GM18858 (cell line): ENCODE results near the gene AANAT.

ENCODE experiments used
- ATAC-seq: cut with Tn5 transposase; IDR thresholded peaks from one replicate; pipeline ENCODE4 v1.9.1; 2021; ENCODE audit not compliant: unreplicated experiment

AANAT gene

DNA sequence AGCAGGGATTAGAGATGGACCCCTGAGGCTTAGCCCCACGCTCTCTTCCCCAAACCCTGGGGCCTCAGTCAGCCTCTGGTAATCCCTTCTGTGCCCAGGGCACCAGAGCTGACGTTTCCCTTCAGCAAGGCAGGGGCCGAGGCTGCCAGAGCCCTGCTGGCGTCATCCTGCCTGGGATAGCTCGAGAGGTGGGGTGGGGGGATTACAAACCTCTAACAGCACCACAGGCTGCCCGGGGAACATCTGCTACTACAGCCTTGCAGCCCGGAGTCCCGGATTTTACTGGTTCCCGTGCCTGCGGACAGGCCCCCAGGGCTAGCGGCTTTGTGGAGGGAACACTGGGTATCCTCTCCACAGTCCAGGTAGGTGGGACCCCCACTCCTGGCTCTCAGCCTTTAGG lies at the start of gene AANAT:
Gene AANAT, plus strand, starts transcription at position 238 of the 400 bp plus-strand sequence. CDS start 1,144 bp downstream, outside the sequence.
- no peak for ATAC-seq

DNA sequence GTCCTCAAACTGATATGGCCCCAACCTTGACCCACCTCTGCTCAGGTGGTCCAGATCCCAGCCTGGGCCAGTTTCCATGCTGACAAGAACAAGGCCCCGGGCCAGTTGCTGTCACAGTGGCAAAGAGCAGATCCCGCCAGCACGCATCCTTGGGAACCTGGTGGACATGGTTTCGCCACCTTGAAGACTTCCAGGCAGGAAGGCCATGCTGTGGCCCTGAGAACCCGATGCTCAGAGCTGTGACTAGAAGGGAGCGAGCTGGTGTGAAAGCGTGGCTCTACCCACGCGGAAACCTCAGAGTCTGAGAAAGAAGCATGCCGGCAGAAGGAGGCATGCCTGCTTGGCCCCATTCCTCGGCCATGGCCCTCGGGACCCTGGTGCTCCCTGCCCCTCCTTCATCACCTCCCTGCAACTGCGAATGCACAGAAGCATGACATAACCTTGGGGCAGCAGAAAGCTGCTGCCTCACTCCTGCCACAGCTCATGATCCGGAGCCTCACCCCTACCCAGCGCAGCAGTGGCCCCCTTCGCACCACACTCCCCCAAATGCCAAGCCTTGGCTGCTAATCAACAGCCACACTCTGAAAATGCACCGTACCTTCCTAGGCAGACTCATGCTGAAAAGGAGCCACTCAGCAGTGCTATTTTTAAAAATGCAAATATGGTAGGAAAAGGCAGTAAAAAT lies 47.7 kb upstream of the AANAT start:
- ATAC-seq = no peak

DNA sequence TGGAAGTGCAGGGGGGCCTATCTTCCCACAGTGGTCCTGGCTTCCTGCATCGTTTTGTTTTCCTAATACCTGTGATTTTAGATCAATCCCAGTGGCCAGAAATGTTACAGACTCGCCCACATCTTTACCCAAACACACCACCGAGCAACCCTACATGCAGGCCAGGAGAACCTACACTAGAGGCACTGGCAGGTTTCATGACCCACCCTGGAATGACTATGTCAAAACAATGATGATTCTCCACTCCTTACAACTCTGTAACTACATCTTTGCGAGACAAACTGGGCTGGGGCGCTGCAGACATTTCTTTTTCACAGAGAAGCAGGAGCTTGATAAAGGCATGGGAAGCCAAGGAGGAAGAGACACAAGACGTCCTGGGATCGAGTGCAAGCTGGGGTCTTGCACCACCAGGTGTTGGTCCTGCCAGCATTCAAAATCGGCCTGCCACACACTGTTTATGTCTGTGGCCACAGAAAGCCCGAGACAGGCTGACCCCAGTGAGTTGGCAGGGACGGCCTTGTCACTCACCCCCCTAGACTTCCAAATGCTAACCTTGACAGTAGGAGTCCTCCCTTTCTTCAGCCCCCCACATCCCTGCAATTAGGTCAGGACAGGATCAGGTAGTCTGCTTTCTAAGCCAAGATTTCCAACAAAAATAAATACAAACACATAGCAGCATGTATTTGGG lies 46.9 kb upstream of the AANAT start:
- no peak for ATAC-seq

DNA sequence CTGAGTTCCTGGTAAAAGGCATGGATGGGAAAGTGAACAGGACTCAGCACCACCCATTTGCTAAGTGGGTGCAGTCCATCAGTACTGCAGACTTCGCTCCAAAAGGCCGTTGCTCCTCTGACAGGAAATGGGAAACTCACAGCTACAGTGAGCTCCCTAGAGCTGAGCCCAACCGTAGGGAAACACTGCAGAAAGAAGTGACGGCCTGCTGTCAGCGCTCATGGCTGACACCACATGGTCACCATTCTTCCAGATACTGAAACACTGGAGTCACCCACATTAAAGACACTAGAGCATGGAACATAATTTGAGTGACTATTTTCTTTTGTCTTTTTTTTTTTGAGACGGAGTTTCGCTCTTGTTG lies 46.4 kb upstream of the AANAT start:
- ATAC-seq = no peak

DNA sequence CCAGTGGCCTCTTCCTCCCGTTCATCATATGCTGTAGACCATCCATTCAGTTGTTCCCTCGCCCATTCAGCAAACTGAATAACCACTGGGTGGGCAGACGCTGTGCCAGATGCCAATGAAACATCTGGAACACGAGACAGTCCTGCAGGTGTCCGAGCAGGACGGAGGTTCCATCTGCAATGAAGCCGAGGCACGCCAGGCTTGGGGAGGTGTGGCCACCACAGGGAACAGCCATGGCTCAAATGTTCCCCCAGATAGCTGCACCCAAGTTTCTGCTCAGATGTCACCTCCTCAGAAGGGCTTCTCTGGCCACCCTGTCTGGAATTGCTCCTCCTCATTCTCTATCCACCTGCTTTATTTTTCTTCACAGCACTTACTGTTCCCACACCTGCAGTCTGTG lies 45.0 kb upstream of the AANAT start:
- ATAC-seq = no peak

GRCh38 chr17:76422860-76423259 lies 44.5 kb upstream of the AANAT start:
- no peak for ATAC-seq

DNA sequence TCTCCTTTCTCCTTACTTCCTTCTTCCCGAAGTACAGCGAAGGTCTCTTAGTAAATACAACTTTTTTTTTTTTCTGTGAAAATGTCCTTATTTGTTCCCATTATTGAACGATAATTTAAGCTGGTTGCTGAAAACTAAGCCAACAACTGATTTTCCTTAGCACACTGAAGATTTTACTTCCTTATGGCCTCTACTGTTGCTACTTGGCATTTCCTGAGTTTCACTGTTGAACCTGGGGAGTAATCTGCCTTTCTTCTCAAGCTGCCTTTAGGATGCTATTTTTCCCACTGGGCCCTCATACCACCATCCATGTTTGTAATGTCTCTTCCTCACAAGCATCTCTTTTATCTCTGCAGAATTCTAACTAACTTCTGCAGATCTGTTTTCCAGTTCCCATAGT lies 40.5 kb upstream of the AANAT start:
- ATAC-seq = no peak

- ATAC-seq = no peak
Measured at GRCh38 chr17:76427501-76428231, 39.7 kb upstream of the AANAT start.

DNA sequence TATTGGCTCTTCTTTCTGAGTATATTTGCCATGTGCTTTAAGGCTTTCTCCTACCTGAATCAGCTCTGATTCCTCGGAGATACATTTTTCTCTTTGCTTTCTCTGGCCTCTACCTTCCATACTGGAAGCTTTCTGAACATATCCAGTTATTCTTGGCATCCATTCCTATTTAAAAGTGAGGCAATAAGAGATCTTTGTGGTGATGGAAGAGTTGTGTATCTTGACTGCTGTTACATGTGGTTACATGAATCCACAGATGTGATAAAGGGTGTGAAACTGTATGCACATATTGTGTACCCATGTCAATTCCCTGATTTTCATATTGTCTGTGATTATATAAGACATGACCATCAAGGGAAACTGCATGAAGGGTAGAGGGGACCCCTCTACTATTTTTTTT lies 38.9 kb upstream of the AANAT start:
- ATAC-seq = no peak

GRCh38 chr17:76431509-76431908 lies 35.9 kb upstream of the AANAT start:
- ATAC-seq = no peak

DNA sequence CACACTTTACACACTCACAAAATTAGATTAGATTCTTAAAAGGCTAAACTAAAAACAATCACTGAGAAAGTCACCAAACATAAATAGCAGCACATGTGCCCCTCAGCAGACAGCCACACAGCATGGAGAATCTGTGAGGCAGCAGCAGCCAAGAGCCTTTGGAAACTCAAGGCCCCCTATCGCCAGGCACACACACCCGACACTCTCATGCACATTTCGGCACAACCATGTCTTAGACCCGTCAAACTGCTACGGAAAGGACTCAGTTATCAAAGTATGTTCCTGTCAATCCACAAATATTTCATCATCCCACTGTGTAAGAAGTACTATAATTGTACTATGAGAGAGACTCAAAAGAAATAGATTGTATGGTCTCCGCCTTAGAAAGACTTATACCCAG lies 35.4 kb upstream of the AANAT start:
- no peak for ATAC-seq

GRCh38 chr17:76432712-76433336 lies 34.6 kb upstream of the AANAT start:
- no peak for ATAC-seq

DNA sequence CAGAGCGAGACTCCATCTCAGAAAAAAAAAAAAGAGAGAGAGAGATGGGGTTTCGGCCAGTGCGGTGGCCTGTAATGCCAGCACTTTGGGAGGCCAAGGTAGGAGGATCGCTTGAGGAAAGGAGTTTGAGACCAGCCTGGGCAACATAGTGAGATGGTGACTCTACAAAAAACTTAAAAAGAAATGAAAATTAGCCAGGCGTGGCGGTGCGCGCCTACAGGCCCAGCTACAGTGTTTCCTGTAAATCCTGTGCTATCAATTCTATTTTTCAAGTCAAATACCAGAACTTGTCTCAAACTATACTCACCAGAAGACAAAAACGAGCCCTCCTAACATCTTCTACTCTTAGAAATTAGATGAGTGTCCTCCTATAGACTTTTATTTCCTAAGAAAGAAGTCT lies 33.7 kb upstream of the AANAT start:
- no peak for ATAC-seq

DNA sequence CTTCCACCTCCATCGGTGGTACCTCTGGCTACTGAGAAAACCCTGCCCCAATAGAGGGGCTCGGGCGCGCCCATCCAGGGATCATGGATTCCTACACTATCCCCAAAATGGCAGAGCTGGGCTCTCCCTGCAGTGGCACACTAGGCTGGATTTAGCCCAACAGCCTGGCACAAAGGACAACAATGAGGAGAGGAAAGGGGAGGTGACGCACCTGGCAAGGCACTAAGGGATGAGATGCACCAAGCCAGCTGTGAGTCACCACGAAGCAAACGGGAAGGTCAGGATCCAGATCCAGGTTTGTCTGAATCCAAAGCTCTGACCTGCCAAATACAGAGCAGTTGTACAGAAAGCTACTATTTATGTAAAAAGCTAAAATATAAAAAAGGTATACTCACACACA lies 32.5 kb upstream of the AANAT start:
- no peak for ATAC-seq

- ATAC-seq = no peak
Measured at GRCh38 chr17:76435751-76436150, 31.7 kb upstream of the AANAT start.

- ATAC-seq = no peak
Measured at GRCh38 chr17:76437467-76438402, 29.7 kb upstream of the AANAT start.

DNA sequence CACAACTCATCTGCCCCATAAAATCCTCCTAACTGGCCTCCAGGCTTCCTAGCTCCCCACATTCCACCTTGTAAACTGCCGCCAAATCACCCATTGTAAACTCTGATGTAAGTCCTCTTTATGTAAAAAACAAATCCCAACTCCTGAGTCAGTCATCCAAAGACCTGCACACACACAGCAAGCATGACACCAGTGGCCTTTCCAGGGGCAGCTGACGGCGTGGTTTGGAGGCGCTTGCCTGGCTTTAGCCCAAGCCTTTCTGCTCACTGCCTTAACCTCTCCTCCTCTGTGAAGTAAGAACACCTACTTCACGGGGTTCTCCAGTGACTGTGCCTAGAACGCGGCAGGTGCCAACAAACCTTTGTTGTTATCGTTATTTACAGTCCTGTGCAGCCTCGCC lies 28.5 kb upstream of the AANAT start:
- no peak for ATAC-seq

GRCh38 chr17:76439314-76439928 lies 28.0 kb upstream of the AANAT start:
- ATAC-seq = no peak

- ATAC-seq = no peak
Measured at GRCh38 chr17:76440751-76441362, 26.5 kb upstream of the AANAT start.
